K562 (cell line): Measurements from ENCODE around the gene PPARD.

Source experiments
- ADNP ChIP-seq: fragments of 200-800 bp; sonication (Bioruptor generic); IDR thresholded peaks from 2 replicates; pipeline ENCODE4 v1.6.1; 2016; ENCODE audit warnings: missing genetic modification characterization, missing compliant biosample characterization
- ATF2 ChIP-seq: sonication (generic); formaldehyde crosslinking; IDR thresholded peaks from 2 replicates; pipeline ENCODE4 v1.8.1; 2022; ENCODE audit warnings: missing genetic modification reagents
- BDP1 ChIP-seq: IDR thresholded peaks from 3 replicates; pipeline ENCODE4 v1.6.1; 2011; ENCODE audit not compliant: insufficient read length, insufficient read depth
- CTCF ChIP-seq, 3 experiments: IDR thresholded peaks in 2 of 3; conservative IDR thresholded peaks in 1 of 3; 2 replicates each; pipeline ENCODE4 v1.5.1; 2011 to 2012; ENCODE audit warnings: low read length in 3 of 3, mild to moderate bottlenecking in 3 of 3, control low read depth in 2 of 3, improper control_type of control experiment in 1 of 3, inconsistent platforms in 1 of 3, low read depth in 1 of 3, mixed read lengths in 1 of 3, moderate library complexity in 1 of 3; ENCODE audit not compliant: insufficient read depth in 2 of 3
- ELF1 ChIP-seq: fragments of 200-800 bp; sonication (Bioruptor generic); IDR thresholded peaks from 2 replicates; pipeline ENCODE4 v1.6.1; 2016; ENCODE audit warnings: missing genetic modification characterization, missing compliant biosample characterization
- SMC3 ChIP-seq: conservative IDR thresholded peaks from 2 replicates; pipeline ENCODE4 v1.6.1; 2011; ENCODE audit warnings: low read depth, low read length, improper control_type of control experiment; ENCODE audit not compliant: insufficient read depth
- TAF1 ChIP-seq: IDR thresholded peaks from 2 replicates; pipeline ENCODE4 v1.6.1; 2011; ENCODE audit warnings: mild to moderate bottlenecking, low read length, moderate library complexity; ENCODE audit not compliant: insufficient read depth, control insufficient read depth, severe bottlenecking; ENCODE audit errors: extremely low read depth
- TEAD4 ChIP-seq, 2 experiments: sonication (generic) in 1 of 2; formaldehyde crosslinking in 1 of 2; IDR thresholded peaks; 2 replicates each; pipeline versions ENCODE4 v1.6.1 to v1.8.0; 2012 to 2022; ENCODE audit warnings: borderline replicate concordance in 1 of 2, inconsistent platforms in 1 of 2, low read length in 1 of 2, mild to moderate bottlenecking in 1 of 2, missing genetic modification reagents in 1 of 2
- ZNF280A ChIP-seq: fragments of 450-650 bp; IDR thresholded peaks from 2 replicates; pipeline ENCODE4 v1.6.1; 2018; ENCODE audit warnings: mild to moderate bottlenecking, low read depth; ENCODE audit not compliant: partially characterized antibody
- ZNF449 ChIP-seq: fragments of 250-450 bp; sonication (Bioruptor Pico); IDR thresholded peaks from 2 replicates; pipeline ENCODE4 v1.8.0; 2022; ENCODE audit warnings: moderate library complexity, mild to moderate bottlenecking, inconsistent platforms
- ZNF655 ChIP-seq: fragments of 250-450 bp; sonication (Bioruptor Pico); IDR thresholded peaks from 2 replicates; pipeline ENCODE4 v1.5.0; 2021
- TF ChIP-seq, protein P1 (sequence below), 2 experiments: fragments of 450-650 bp in 1 of 2; sonication (generic) in 1 of 2; formaldehyde crosslinking in 1 of 2; IDR thresholded peaks in 1 of 2; conservative IDR thresholded peaks in 1 of 2; 2 replicates each; pipeline versions ENCODE4 v1.6.1 to v1.8.1; 2016 to 2023; ENCODE audit warnings: mild to moderate bottlenecking in 2 of 2, moderate library complexity in 2 of 2, inconsistent platforms in 1 of 2, missing genetic modification reagents in 1 of 2

GRCh38 chr6:35443341-35444030 is 101.1 kb downstream of the PPARD start:
- TF ChIP-seq ZNF449 (CRISPR knock-in tag): no peak
- no peak for TF ChIP-seq ZNF655
- TF ChIP-seq TEAD4 (IDR thresholded peaks at IDR 0.05; ENCODE audit: low read length): no peak
- TF ChIP-seq TEAD4 (CRISPR knock-in tag; IDR thresholded peaks at IDR 0.05; ENCODE audit: borderline replicate concordance): no peak
- no peak for TF ChIP-seq ELF1
- TF ChIP-seq, protein P1, sequence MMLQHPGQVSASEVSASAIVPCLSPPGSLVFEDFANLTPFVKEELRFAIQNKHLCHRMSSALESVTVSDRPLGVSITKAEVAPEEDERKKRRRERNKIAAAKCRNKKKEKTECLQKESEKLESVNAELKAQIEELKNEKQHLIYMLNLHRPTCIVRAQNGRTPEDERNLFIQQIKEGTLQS (IDR thresholded peaks at IDR 0.05): no peak
- TF ChIP-seq, protein P1 (CRISPR knock-in tag; conservative IDR thresholded peaks at IDR 0.05): no peak
- no peak for TF ChIP-seq ZNF280A
- no peak for TF ChIP-seq TAF1
- no peak for TF ChIP-seq CTCF (IDR thresholded peaks at IDR 0.05 in 2 of 3, conservative IDR thresholded peaks at IDR 0.05 in 1 of 3; ENCODE audit: insufficient read depth in 2 of 3, low read depth in 1 of 3, low read length in 3 of 3)
- TF ChIP-seq ATF2 (CRISPR knock-in tag): no peak
- TF ChIP-seq SMC3: no peak
- no peak for TF ChIP-seq BDP1
- TF ChIP-seq ADNP: no peak
